HepG2 (cell line): Measurements from ENCODE around the gene NXPH4. TPM values are rescaled to one million over a fixed set of nuclear protein-coding genes. Genes with fewer than 3 reads are reported as not detected.

ENCODE experiments used
- ATAC-seq: fragments of 200-7000 bp; cut with Tn5 transposase; 3 replicates; pipeline ENCODE4 v1.9.1; 2020; ENCODE audit warnings: mild to moderate bottlenecking, moderate library complexity
- BruUV-seq: library from RNA; stranded (reverse); fragments of 400-500 nt; replicated peaks from 2 replicates; lab custom pipeline; 2021; lab: Mats Ljungman, UMichigan
- CTCF ChIA-PET: fragments of 300-600 bp; formaldehyde crosslinking; extraction: SDS; loops from one replicate; lab custom pipeline; 2021; ENCODE audit warnings: low total read pairs, inconsistent platforms, low intra/inter-chr PET ratio; lab: Yijun Ruan, JAX
- POLR2A ChIA-PET: fragments of 350-600 bp; sonication (Branson Sonifier 250); formaldehyde crosslinking; loops from one replicate; lab custom pipeline; 2020; ENCODE audit warnings: antibody characterized with exemption, inconsistent platforms; lab: Yijun Ruan, JAX
- DNase-seq: peaks from one replicate; pipeline ENCODE4 v3.0.0-alpha.2; 2015; ENCODE audit warnings: low spot score
- FAIRE-seq: peaks from 3 replicates; lab custom pipeline; 2011; peaks lifted over from hg19 to GRCh38; lab: Jason Lieb, UNC
- H2AFZ ChIP-seq: one replicate; pipeline ENCODE4 v1.6.1; 2011; ENCODE audit warnings: low read length, inconsistent platforms
- H3K27ac ChIP-seq: fragments of 300-600 bp; 3 replicates; pipeline ENCODE4 v1.8.0; 2011; ENCODE audit warnings: mixed run types, mild to moderate bottlenecking, mixed read lengths, low read length, inconsistent platforms; ENCODE audit not compliant: insufficient read depth; ENCODE audit errors: extremely low read length
- H3K27me3 ChIP-seq, 2 experiments: fragments of 200-600 bp in 1 of 2; 2 replicates in 1 of 2; 3 replicates in 1 of 2; pipeline versions ENCODE4 v1.6.0 to v1.8.0; 2011; ENCODE audit warnings: low read length in 2 of 2, mild to moderate bottlenecking in 2 of 2, moderate library complexity in 2 of 2, inconsistent platforms in 1 of 2; ENCODE audit not compliant: insufficient read depth in 2 of 2, control insufficient read depth in 1 of 2
- H3K36me3 ChIP-seq, 2 experiments: fragments of 200-600 bp in 1 of 2; replicated peaks in 1 of 2; 2 replicates in 1 of 2; 3 replicates in 1 of 2; pipeline versions ENCODE4 v1.5.1 to v1.8.0; 2011; ENCODE audit warnings: low read length in 2 of 2, inconsistent platforms in 1 of 2; ENCODE audit not compliant: insufficient read depth in 2 of 2, control insufficient read depth in 1 of 2
- H3K4me1 ChIP-seq: 2 replicates; pipeline ENCODE4 v1.5.1; 2012; ENCODE audit warnings: low read length, inconsistent platforms; ENCODE audit not compliant: insufficient read depth
- H3K4me2 ChIP-seq: 2 replicates; pipeline ENCODE4 v1.6.0; 2011; ENCODE audit warnings: low read depth, low read length, inconsistent platforms
- H3K4me3 ChIP-seq, 3 experiments: fragments of 200-600 bp in 1 of 3; sonication (generic), shearing (Covaris generic) in 1 of 3; replicated peaks in 1 of 3; 2 replicates each; pipeline ENCODE4 v1.5.1; 2011 to 2016; ENCODE audit warnings: low read length in 3 of 3, inconsistent platforms in 2 of 3, low read depth in 2 of 3, mild to moderate bottlenecking in 2 of 3, control low read depth in 1 of 3, mixed read lengths in 1 of 3; ENCODE audit not compliant: insufficient read depth in 1 of 3
- H3K79me2 ChIP-seq: one replicate; pipeline ENCODE4 v1.6.1; 2011; ENCODE audit warnings: low read length, inconsistent platforms; ENCODE audit not compliant: insufficient read depth
- H3K9ac ChIP-seq: 2 replicates; pipeline ENCODE4 v1.6.0; 2011; ENCODE audit warnings: mild to moderate bottlenecking, low read depth, low read length, inconsistent platforms; ENCODE audit not compliant: insufficient read depth
- H3K9me3 ChIP-seq: 2 replicates; pipeline ENCODE4 v1.5.1; 2012; ENCODE audit warnings: mild to moderate bottlenecking, low read length
- H4K20me1 ChIP-seq: 2 replicates; pipeline ENCODE4 v1.6.0; 2011; ENCODE audit warnings: inconsistent platforms, mild to moderate bottlenecking, low read length, moderate library complexity; ENCODE audit not compliant: insufficient read depth
- ATRX ChIP-seq: sonication (generic); formaldehyde crosslinking; IDR thresholded peaks from 2 replicates; pipeline ENCODE4 v1.4.0; 2020; ENCODE audit warnings: missing genetic modification reagents, borderline replicate concordance
- CREB1 ChIP-seq, 2 experiments: fragments of 450-650 bp in 1 of 2; IDR thresholded peaks; 2 replicates each; pipeline ENCODE4 v1.6.1; 2016 to 2017; ENCODE audit warnings: control low read depth in 1 of 2, mild to moderate bottlenecking in 1 of 2, missing compliant biosample characterization in 1 of 2, missing genetic modification characterization in 1 of 2
- EHMT2 ChIP-seq: fragments of 200-600 bp; sonication (generic); IDR thresholded peaks from 2 replicates; pipeline ENCODE4 v1.7.0; 2017; ENCODE audit warnings: antibody characterized with exemption, low read depth, low read length, borderline replicate concordance
- FOXO1 ChIP-seq: sonication (generic); formaldehyde crosslinking; IDR thresholded peaks from 2 replicates; pipeline ENCODE4 v1.4.0; 2020; ENCODE audit warnings: missing genetic modification reagents
- HHEX ChIP-seq: IDR thresholded peaks from 2 replicates; pipeline ENCODE4 v1.6.1; 2016; ENCODE audit warnings: control low read depth
- KAT7 ChIP-seq: IDR thresholded peaks from 2 replicates; pipeline ENCODE4 v1.6.1; 2018; ENCODE audit warnings: borderline replicate concordance, missing compliant biosample characterization
- KDM5B ChIP-seq: sonication (generic); formaldehyde crosslinking; IDR thresholded peaks from 2 replicates; pipeline ENCODE4 v1.4.0; 2020; ENCODE audit warnings: missing genetic modification reagents, mild to moderate bottlenecking, borderline replicate concordance
- RBFOX2 ChIP-seq: fragments of 200-400 bp; formaldehyde crosslinking; IDR thresholded peaks from 2 replicates; pipeline ENCODE4 v1.6.1; 2017; ENCODE audit warnings: low read depth, mild to moderate bottlenecking, low read length
- SNRNP70 ChIP-seq: fragments of 200-400 bp; formaldehyde crosslinking; IDR thresholded peaks from 2 replicates; pipeline ENCODE4 v1.6.1; 2017; ENCODE audit warnings: mild to moderate bottlenecking, low read depth, low read length, moderate library complexity
- SP2 ChIP-seq: sonication (generic); formaldehyde crosslinking; IDR thresholded peaks from 2 replicates; pipeline ENCODE4 v1.5.1; 2020; ENCODE audit warnings: mild to moderate bottlenecking, missing genetic modification reagents
- ZFY ChIP-seq: sonication (generic); formaldehyde crosslinking; IDR thresholded peaks from 2 replicates; pipeline ENCODE4 v1.4.0; 2020; ENCODE audit warnings: missing genetic modification reagents
- ZKSCAN1 ChIP-seq: fragments of 150-350 bp; IDR thresholded peaks from 2 replicates; pipeline ENCODE4 v1.6.1; 2014; ENCODE audit warnings: low read length
- ZNF558 ChIP-seq: sonication (generic); formaldehyde crosslinking; IDR thresholded peaks from 2 replicates; pipeline ENCODE4 v1.9.0; 2022; ENCODE audit warnings: mild to moderate bottlenecking, missing genetic modification reagents, borderline replicate concordance
- WGBS: methylation state at CpG from one replicate; pipeline ENCODE4 v1.1.6; 2017; ENCODE audit warnings: low lambda C conversion rate; 5-methylcytosine and 5-hydroxymethylcytosine counted together
- in situ Hi-C: cut with HindIII; loops from 2 replicates; pipeline ENCODE4 v1.10.0; 2017; ENCODE audit warnings: low pct_unique_long_range_greater_than_20kb; ENCODE audit not compliant: extremely low pct_ligation_motif_present
- intact Hi-C: fragments of 100-400 bp; cut with micrococcal nuclease; formaldehyde crosslinking; loops from one replicate; pipeline ENCODE4 v1.10.0; 2022; ENCODE audit not compliant: unreplicated experiment
- polyA plus RNA-seq, 8 experiments: library from polyadenylated mRNA; depleted of rRNA in 3 of 8; stranded (reverse) in 7 of 8; unstranded in 1 of 8; fragments of >200 nt; fragmentation: Illumina TruSeq in 4 of 8; extraction: Trizol in 4 of 8; gene quantifications; 2 replicates each; pipeline versions ENCODE4 v1.2.1 to v1.2.3, GENCODE V29; 2011 to 2016; ENCODE audit warnings: low read depth in 4 of 8, missing spikeins in 1 of 8, mixed read lengths in 1 of 8; ENCODE audit not compliant: insufficient read depth in 1 of 8
- total RNA-seq, 5 experiments: library from RNA; depleted of rRNA; stranded (reverse); fragments of >200 nt; fragmentation: Illumina TruSeq; extraction: Trizol; gene quantifications; 2 replicates each; pipeline ENCODE4 v1.2.3, GENCODE V29; 2016; ENCODE audit warnings: low read depth in 1 of 5
- TF ChIP-seq, protein P1 (sequence below): IDR thresholded peaks from 2 replicates; pipeline ENCODE4 v1.6.1; 2018; ENCODE audit warnings: missing genetic modification reagents
- TF ChIP-seq, protein P2 (sequence below): sonication (generic); formaldehyde crosslinking; IDR thresholded peaks from 2 replicates; pipeline ENCODE4 v1.4.0; 2020; ENCODE audit warnings: missing genetic modification reagents, borderline replicate concordance
- TF ChIP-seq, protein P3 (sequence below): sonication (generic); formaldehyde crosslinking; IDR thresholded peaks from 2 replicates; pipeline ENCODE4 v1.4.0; 2020; ENCODE audit warnings: missing genetic modification reagents

The NXPH4 gene
- total and polyA plus RNA-seq, 2 of the 13 experiments (the other 11 are each of a cell fraction or from before 2014, with no cell fraction given), result 0.13 TPM; not detected in 1

DNA sequence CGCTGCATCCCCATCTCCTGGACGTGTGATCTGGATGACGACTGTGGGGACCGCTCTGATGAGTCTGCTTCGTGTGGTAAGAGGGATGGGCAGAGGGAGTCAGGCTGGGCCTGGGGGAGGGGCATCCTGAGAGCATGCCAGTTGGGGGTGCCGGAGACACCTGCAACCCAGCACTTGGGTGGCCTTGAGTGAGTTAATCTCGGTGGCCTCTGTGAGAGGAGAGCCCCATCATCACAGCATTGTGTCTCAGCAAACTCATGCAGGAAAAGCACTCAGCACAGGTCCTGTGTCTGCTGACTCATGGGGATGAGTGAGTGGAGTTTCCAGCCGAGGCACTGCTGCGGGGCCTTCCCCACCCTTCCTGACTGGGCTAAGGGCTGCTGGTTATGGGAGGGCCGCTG, 49.6 kb upstream of the NXPH4 start:
- Histone ChIP-seq H3K4me3 (no peak overlapping the region), H4K20me1 (no peaks in the 10 kb centered on the region), H3K27me3 (no peaks in the 10 kb centered on the region), H3K4me2 (no peak overlapping the region), H3K36me3 (peaks cover 49 to 87% of the 10 kb centered on the region in 2 experiments), H3K9me3 (no peaks in the 10 kb centered on the region), H3K79me2 (no peaks in the 10 kb centered on the region), H2AFZ (no peak overlapping the region), H3K4me1 (no peaks in the 10 kb centered on the region), H3K27ac (no peak overlapping the region), H3K9ac (no peak overlapping the region)
- WGBS, result 97% methylated on average over 6 of the region's 10 CpGs
- POLR2A ChIA-PET, result interaction anchor here (3.4 to 7.8 kb wide), 2 partner anchors 18 to 39 kb away, joined by 11 to 103 read pairs; partner anchors contain the start of gene LRP1
- ATAC-seq, result no peak
- no TSS peak for BruUV-seq
- in situ Hi-C loops, result no loop called here
- FAIRE-seq, result no peak
- CTCF ChIA-PET, result no interaction called here
- intact Hi-C loops, result no loop called here
- DNase-seq, result no peak
- TF ChIP-seq ZFY (CRISPR knock-in tag) (no peak), CREB1 (IDR thresholded peaks at IDR 0.05) (no peak), CREB1 (CRISPR knock-in tag; IDR thresholded peaks at IDR 0.05) (no peak), ATRX (CRISPR knock-in tag) (no peak), RBFOX2 (no peak), KDM5B (CRISPR knock-in tag) (no peak), EHMT2 (no peak), SP2 (no peak), ZKSCAN1 (no peak), ZNF558 (CRISPR knock-in tag) (no peak), HHEX (CRISPR knock-in tag) (no peak), SNRNP70 (no peak), FOXO1 (CRISPR knock-in tag) (no peak), KAT7 (CRISPR knock-in tag) (no peak)
- TF ChIP-seq, protein P1, sequence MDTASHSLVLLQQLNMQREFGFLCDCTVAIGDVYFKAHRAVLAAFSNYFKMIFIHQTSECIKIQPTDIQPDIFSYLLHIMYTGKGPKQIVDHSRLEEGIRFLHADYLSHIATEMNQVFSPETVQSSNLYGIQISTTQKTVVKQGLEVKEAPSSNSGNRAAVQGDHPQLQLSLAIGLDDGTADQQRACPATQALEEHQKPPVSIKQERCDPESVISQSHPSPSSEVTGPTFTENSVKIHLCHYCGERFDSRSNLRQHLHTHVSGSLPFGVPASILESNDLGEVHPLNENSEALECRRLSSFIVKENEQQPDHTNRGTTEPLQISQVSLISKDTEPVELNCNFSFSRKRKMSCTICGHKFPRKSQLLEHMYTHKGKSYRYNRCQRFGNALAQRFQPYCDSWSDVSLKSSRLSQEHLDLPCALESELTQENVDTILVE (CRISPR knock-in tag), result no peak
- TF ChIP-seq, protein P2, sequence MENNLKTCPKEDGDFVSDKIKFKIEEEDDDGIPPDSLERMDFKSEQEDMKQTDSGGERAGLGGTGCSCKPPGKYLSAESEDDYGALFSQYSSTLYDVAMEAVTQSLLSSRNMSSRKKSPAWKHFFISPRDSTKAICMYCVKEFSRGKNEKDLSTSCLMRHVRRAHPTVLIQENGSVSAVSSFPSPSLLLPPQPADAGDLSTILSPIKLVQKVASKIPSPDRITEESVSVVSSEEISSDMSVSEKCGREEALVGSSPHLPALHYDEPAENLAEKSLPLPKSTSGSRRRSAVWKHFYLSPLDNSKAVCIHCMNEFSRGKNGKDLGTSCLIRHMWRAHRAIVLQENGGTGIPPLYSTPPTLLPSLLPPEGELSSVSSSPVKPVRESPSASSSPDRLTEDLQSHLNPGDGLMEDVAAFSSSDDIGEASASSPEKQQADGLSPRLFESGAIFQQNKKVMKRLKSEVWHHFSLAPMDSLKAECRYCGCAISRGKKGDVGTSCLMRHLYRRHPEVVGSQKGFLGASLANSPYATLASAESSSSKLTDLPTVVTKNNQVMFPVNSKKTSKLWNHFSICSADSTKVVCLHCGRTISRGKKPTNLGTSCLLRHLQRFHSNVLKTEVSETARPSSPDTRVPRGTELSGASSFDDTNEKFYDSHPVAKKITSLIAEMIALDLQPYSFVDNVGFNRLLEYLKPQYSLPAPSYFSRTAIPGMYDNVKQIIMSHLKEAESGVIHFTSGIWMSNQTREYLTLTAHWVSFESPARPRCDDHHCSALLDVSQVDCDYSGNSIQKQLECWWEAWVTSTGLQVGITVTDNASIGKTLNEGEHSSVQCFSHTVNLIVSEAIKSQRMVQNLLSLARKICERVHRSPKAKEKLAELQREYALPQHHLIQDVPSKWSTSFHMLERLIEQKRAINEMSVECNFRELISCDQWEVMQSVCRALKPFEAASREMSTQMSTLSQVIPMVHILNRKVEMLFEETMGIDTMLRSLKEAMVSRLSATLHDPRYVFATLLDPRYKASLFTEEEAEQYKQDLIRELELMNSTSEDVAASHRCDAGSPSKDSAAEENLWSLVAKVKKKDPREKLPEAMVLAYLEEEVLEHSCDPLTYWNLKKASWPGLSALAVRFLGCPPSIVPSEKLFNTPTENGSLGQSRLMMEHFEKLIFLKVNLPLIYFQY, result no peak
- TF ChIP-seq, protein P3, sequence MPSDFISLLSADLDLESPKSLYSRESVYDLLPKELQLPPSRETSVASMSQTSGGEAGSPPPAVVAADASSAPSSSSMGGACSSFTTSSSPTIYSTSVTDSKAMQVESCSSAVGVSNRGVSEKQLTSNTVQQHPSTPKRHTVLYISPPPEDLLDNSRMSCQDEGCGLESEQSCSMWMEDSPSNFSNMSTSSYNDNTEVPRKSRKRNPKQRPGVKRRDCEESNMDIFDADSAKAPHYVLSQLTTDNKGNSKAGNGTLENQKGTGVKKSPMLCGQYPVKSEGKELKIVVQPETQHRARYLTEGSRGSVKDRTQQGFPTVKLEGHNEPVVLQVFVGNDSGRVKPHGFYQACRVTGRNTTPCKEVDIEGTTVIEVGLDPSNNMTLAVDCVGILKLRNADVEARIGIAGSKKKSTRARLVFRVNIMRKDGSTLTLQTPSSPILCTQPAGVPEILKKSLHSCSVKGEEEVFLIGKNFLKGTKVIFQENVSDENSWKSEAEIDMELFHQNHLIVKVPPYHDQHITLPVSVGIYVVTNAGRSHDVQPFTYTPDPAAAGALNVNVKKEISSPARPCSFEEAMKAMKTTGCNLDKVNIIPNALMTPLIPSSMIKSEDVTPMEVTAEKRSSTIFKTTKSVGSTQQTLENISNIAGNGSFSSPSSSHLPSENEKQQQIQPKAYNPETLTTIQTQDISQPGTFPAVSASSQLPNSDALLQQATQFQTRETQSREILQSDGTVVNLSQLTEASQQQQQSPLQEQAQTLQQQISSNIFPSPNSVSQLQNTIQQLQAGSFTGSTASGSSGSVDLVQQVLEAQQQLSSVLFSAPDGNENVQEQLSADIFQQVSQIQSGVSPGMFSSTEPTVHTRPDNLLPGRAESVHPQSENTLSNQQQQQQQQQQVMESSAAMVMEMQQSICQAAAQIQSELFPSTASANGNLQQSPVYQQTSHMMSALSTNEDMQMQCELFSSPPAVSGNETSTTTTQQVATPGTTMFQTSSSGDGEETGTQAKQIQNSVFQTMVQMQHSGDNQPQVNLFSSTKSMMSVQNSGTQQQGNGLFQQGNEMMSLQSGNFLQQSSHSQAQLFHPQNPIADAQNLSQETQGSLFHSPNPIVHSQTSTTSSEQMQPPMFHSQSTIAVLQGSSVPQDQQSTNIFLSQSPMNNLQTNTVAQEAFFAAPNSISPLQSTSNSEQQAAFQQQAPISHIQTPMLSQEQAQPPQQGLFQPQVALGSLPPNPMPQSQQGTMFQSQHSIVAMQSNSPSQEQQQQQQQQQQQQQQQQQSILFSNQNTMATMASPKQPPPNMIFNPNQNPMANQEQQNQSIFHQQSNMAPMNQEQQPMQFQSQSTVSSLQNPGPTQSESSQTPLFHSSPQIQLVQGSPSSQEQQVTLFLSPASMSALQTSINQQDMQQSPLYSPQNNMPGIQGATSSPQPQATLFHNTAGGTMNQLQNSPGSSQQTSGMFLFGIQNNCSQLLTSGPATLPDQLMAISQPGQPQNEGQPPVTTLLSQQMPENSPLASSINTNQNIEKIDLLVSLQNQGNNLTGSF (CRISPR knock-in tag), result no peak
